Islet precursor cell (in vitro differentiated cells): ENCODE results near the gene PKD2L1.
A peak's percentile ranks its signal among the peaks of the same experiment; 100 is the strongest.
"Not testable (repeated sequence)": the region's sequence is repeated elsewhere in the genome, so short reads cannot be mapped to it uniquely, and the experiment has no call there.

Experiments
- DNase-seq: peaks from one replicate; pipeline ENCODE4 v3.0.0-alpha.2; 2018

Gene PKD2L1

GRCh38 chr10:100276971-100277370 lies 53.1 kb downstream of the PKD2L1 start:
- not testable (repeated sequence) for DNase-seq

- peak; percentile 89 for DNase-seq
These were observed 62.6 kb downstream of the PKD2L1 start, which contains the start of gene CWF19L1 for GRCh38 chr10:100267239-100268104. Gene CWF19L1 (minus strand): TSS chr10:100267638. CDS start chr10:100267593, 45 bp downstream.

GRCh38 chr10:100265821-100266485 lies 64.1 kb downstream of the PKD2L1 start:
- no peak for DNase-seq

- no peak for DNase-seq
These were observed 75.8 kb downstream of the PKD2L1 start for GRCh38 chr10:100254191-100254590.

GRCh38 chr10:100253041-100253440 lies 77.0 kb downstream of the PKD2L1 start:
- no peak for DNase-seq

GRCh38 chr10:100248820-100249219 lies 81.2 kb downstream of the PKD2L1 start:
- DNase-seq = no peak

GRCh38 chr10:100245484-100246220 lies 84.4 kb downstream of the PKD2L1 start:
- DNase-seq = no peak

- no peak for DNase-seq
These were observed 90.2 kb downstream of the PKD2L1 start for GRCh38 chr10:100239851-100240250.

- DNase-seq = no peak
These were observed 91.6 kb downstream of the PKD2L1 start for GRCh38 chr10:100238429-100238828.
